ENCODE data around the gene ITGB1.

ITGB1 gene

GRCh38 chr10:32949221-32949678, 8.8 kb downstream of the ITGB1 start:
- TF ChIP-seq JUND (IDR thresholded peaks at IDR 0.05; ENCODE audit: low read depth), result no peak
- in situ Hi-C loops (cut with HindIII; ENCODE audit: low pct_unique_long_range_greater_than_20kb, low sequenced_read_pairs), result no loop called here
- DNase-seq (ENCODE audit: low read depth in 1 of 2, low spot score in 1 of 2), result no peak

- in situ Hi-C loops (cut with HindIII; ENCODE audit: low pct_unique_long_range_greater_than_20kb, low sequenced_read_pairs), result no loop called here
- no peak for DNase-seq (ENCODE audit: low read depth in 1 of 2, low spot score in 1 of 2)
- TF ChIP-seq JUND (IDR thresholded peaks at IDR 0.05; ENCODE audit: low read depth), result no peak
These were observed 9.6 kb downstream of the ITGB1 start for GRCh38 chr10:32948451-32948850.

GRCh38 chr10:32947586-32947985, 10.4 kb downstream of the ITGB1 start:
- TF ChIP-seq JUND (IDR thresholded peaks at IDR 0.05; ENCODE audit: low read depth), result no peak
- in situ Hi-C loops (cut with HindIII; ENCODE audit: low pct_unique_long_range_greater_than_20kb, low sequenced_read_pairs), result no loop called here
- DNase-seq (ENCODE audit: low read depth in 1 of 2, low spot score in 1 of 2), result no peak

- in situ Hi-C loops (cut with HindIII; ENCODE audit: low pct_unique_long_range_greater_than_20kb, low sequenced_read_pairs), result no loop called here
- TF ChIP-seq JUND (IDR thresholded peaks at IDR 0.05; ENCODE audit: low read depth), result no peak
- DNase-seq (ENCODE audit: low read depth in 1 of 2, low spot score in 1 of 2), result no peak
These were observed 11.9 kb downstream of the ITGB1 start for GRCh38 chr10:32946108-32946507.

- DNase-seq (ENCODE audit: low read depth in 1 of 2, low spot score in 1 of 2), result no peak
- in situ Hi-C loops (cut with HindIII; ENCODE audit: low pct_unique_long_range_greater_than_20kb, low sequenced_read_pairs), result no loop called here
- no peak for TF ChIP-seq JUND (IDR thresholded peaks at IDR 0.05; ENCODE audit: low read depth)
These were observed 14.0 kb downstream of the ITGB1 start for GRCh38 chr10:32943854-32944661.

- DNase-seq (ENCODE audit: low read depth in 1 of 2, low spot score in 1 of 2), result no peak
- in situ Hi-C loops (cut with HindIII; ENCODE audit: low pct_unique_long_range_greater_than_20kb, low sequenced_read_pairs), result no loop called here
- no peak for TF ChIP-seq JUND (IDR thresholded peaks at IDR 0.05; ENCODE audit: low read depth)
These were observed 14.6 kb downstream of the ITGB1 start for GRCh38 chr10:32943395-32943794.

- no peak for DNase-seq (ENCODE audit: low read depth in 1 of 2, low spot score in 1 of 2)
- no peak for TF ChIP-seq JUND (IDR thresholded peaks at IDR 0.05; ENCODE audit: low read depth)
- in situ Hi-C loops (cut with HindIII; ENCODE audit: low pct_unique_long_range_greater_than_20kb, low sequenced_read_pairs), result no loop called here
These were observed 15.9 kb downstream of the ITGB1 start for GRCh38 chr10:32942081-32942480.

GRCh38 chr10:32941357-32941756, 16.7 kb downstream of the ITGB1 start:
- no peak for TF ChIP-seq JUND (IDR thresholded peaks at IDR 0.05; ENCODE audit: low read depth)
- in situ Hi-C loops (cut with HindIII; ENCODE audit: low pct_unique_long_range_greater_than_20kb, low sequenced_read_pairs), result no loop called here
- DNase-seq (ENCODE audit: low read depth in 1 of 2, low spot score in 1 of 2), result no peak

GRCh38 chr10:32940321-32941301, 17.4 kb downstream of the ITGB1 start:
- no peak for TF ChIP-seq JUND (IDR thresholded peaks at IDR 0.05; ENCODE audit: low read depth)
- no peak for DNase-seq (ENCODE audit: low read depth in 1 of 2, low spot score in 1 of 2)

GRCh38 chr10:32939296-32940111, 18.5 kb downstream of the ITGB1 start:
- TF ChIP-seq JUND (IDR thresholded peaks at IDR 0.05; ENCODE audit: low read depth), result no peak

More at GRCh38 chr10:32940321-32941301, 17.4 kb downstream of the ITGB1 start:
- in situ Hi-C loops (cut with HindIII; ENCODE audit: low pct_unique_long_range_greater_than_20kb, low sequenced_read_pairs), result no loop called here

GRCh38 chr10:32938554-32939061, 19.4 kb downstream of the ITGB1 start:
- DNase-seq (ENCODE audit: low read depth in 1 of 2, low spot score in 1 of 2), result no peak
- in situ Hi-C loops (cut with HindIII; ENCODE audit: low pct_unique_long_range_greater_than_20kb, low sequenced_read_pairs), result no loop called here
- TF ChIP-seq JUND (IDR thresholded peaks at IDR 0.05; ENCODE audit: low read depth), result no peak

More at GRCh38 chr10:32939296-32940111, 18.5 kb downstream of the ITGB1 start:
- in situ Hi-C loops (cut with HindIII; ENCODE audit: low pct_unique_long_range_greater_than_20kb, low sequenced_read_pairs), result no loop called here
- no peak for DNase-seq (ENCODE audit: low read depth in 1 of 2, low spot score in 1 of 2)

- no peak for TF ChIP-seq JUND (IDR thresholded peaks at IDR 0.05; ENCODE audit: low read depth)
- in situ Hi-C loops (cut with HindIII; ENCODE audit: low pct_unique_long_range_greater_than_20kb, low sequenced_read_pairs), result no loop called here
These were observed 20.1 kb downstream of the ITGB1 start for GRCh38 chr10:32937911-32938424.

More at GRCh38 chr10:32937911-32938424, 20.1 kb downstream of the ITGB1 start:
- no peak for DNase-seq (ENCODE audit: low read depth in 1 of 2, low spot score in 1 of 2)
